Activated gamma-delta T cell (primary cell): ENCODE results near the gene NR1D2.
"Not testable (repeated sequence)": the region's sequence is repeated elsewhere in the genome, so short reads cannot be mapped to it uniquely, and the experiment has no call there.

Experiments
- DNase-seq: peaks from one replicate; lab custom pipeline; 2025; lab: John Stamatoyannopoulos, UW
- total RNA-seq, 2 donors: gene quantifications; one replicate each; lab custom pipeline; 2026; lab: John Stamatoyannopoulos, UW

The NR1D2 gene
- total RNA-seq = 120 to 138 reads per million in 2 donors

- peak; percentile 84 for DNase-seq
Observed at GRCh38 chr3:23944861-23945662, at the start of gene NR1D2. TSS of gene NR1D2 (plus strand) at chr3:23945286. CDS start at chr3:23945579, 293 bp downstream.

GRCh38 chr3:23900744-23901143, 44.3 kb upstream of the NR1D2 start:
- no peak for DNase-seq

GRCh38 chr3:23904545-23904944, 40.5 kb upstream of the NR1D2 start:
- DNase-seq = no peak

- DNase-seq = no peak
Observed at GRCh38 chr3:23909341-23909740, 35.7 kb upstream of the NR1D2 start.

GRCh38 chr3:23911397-23911796, 33.7 kb upstream of the NR1D2 start:
- DNase-seq = no peak

GRCh38 chr3:23912335-23912734, 32.8 kb upstream of the NR1D2 start:
- DNase-seq = not testable (repeated sequence)

- DNase-seq = no peak
Observed at GRCh38 chr3:23913182-23913581, 31.9 kb upstream of the NR1D2 start.

GRCh38 chr3:23913873-23914743, 31.0 kb upstream of the NR1D2 start:
- no peak for DNase-seq

GRCh38 chr3:23915537-23916108, 29.5 kb upstream of the NR1D2 start:
- DNase-seq = no peak

GRCh38 chr3:23916152-23916885, 28.8 kb upstream of the NR1D2 start:
- no peak for DNase-seq

- DNase-seq = peak; percentile 89
Observed at GRCh38 chr3:23916886-23917678, 28.0 kb upstream of the NR1D2 start, which contains the start of the genes NKIRAS1 and RPL15. TSS of gene NKIRAS1 (minus strand) at chr3:23916990. CDS start at chr3:23910904, 6,086 bp downstream. TSS of gene RPL15 (plus strand) at chr3:23917132. CDS start at chr3:23917860, 728 bp downstream.

- not testable (repeated sequence) for DNase-seq
Observed at GRCh38 chr3:23917679-23918303, 27.3 kb upstream of the NR1D2 start.

- not testable (repeated sequence) for DNase-seq
Observed at GRCh38 chr3:23918331-23918730, 26.8 kb upstream of the NR1D2 start.

- DNase-seq = no peak
Observed at GRCh38 chr3:23919628-23920027, 25.5 kb upstream of the NR1D2 start.

- no peak for DNase-seq
Observed at GRCh38 chr3:23920151-23920655, 24.9 kb upstream of the NR1D2 start.

GRCh38 chr3:23921052-23921511, 24.0 kb upstream of the NR1D2 start:
- DNase-seq = no peak

GRCh38 chr3:23923786-23924185, 21.3 kb upstream of the NR1D2 start:
- DNase-seq = no peak

- DNase-seq = no peak
Observed at GRCh38 chr3:23926246-23926645, 18.8 kb upstream of the NR1D2 start.

- no peak for DNase-seq
Observed at GRCh38 chr3:23926736-23927135, 18.4 kb upstream of the NR1D2 start.

- no peak for DNase-seq
Observed at GRCh38 chr3:23928524-23928923, 16.6 kb upstream of the NR1D2 start.
